Measurements from ENCODE around the gene BHLHE40.

The BHLHE40 gene

GRCh38 chr3:5030152-5030551 lies 50.9 kb downstream of the BHLHE40 start:
- TF ChIP-seq ZNF610 (tag by site-specific recombination; IDR thresholded peaks at IDR 0.05; ENCODE audit: borderline replicate concordance), result no peak
- no peak for TF ChIP-seq ZNF19 (tag by site-specific recombination; IDR thresholded peaks at IDR 0.05; ENCODE audit: low read depth)
- no peak for TF ChIP-seq ZNF423 (tag by site-specific recombination; IDR thresholded peaks at IDR 0.05)
- no peak for TF ChIP-seq ZNF629 (tag by site-specific recombination; IDR thresholded peaks at IDR 0.05)
- TF ChIP-seq ZNF529 (tag by site-specific recombination; IDR thresholded peaks at IDR 0.05; ENCODE audit: insufficient replicate concordance), result no peak
- no peak for TF ChIP-seq KLF9 (tag by site-specific recombination; IDR thresholded peaks at IDR 0.05; ENCODE audit: low read depth)
- TF ChIP-seq ZNF302 (tag by site-specific recombination; IDR thresholded peaks at IDR 0.05; ENCODE audit: low read depth), result no peak
- TF ChIP-seq GLI2 (tag by site-specific recombination; IDR thresholded peaks at IDR 0.05; ENCODE audit: borderline replicate concordance, low read depth), result no peak
- no peak for TF ChIP-seq ZNF398 (tag by site-specific recombination; IDR thresholded peaks at IDR 0.05)
- no peak for TF ChIP-seq ZNF558 (tag by site-specific recombination; IDR thresholded peaks at IDR 0.05)
- TF ChIP-seq ZNF785 (tag by site-specific recombination; IDR thresholded peaks at IDR 0.05), result no peak
- TF ChIP-seq ZNF555 (tag by site-specific recombination; conservative IDR thresholded peaks at IDR 0.05), result no peak
- TF ChIP-seq ZNF692 (tag by site-specific recombination; IDR thresholded peaks at IDR 0.05), result no peak
- no peak for TF ChIP-seq ZNF660 (tag by site-specific recombination; IDR thresholded peaks at IDR 0.05)
- no peak for TF ChIP-seq ZNF76 (tag by site-specific recombination; IDR thresholded peaks at IDR 0.05; ENCODE audit: borderline replicate concordance, low read depth)
- no peak overlapping the region for H3K27ac ChIP-seq (ENCODE audit: extremely low read depth, low read depth, low read length)
- H3K9me3 ChIP-seq (ENCODE audit: control insufficient read depth, insufficient read depth, low read depth, low read length), result no peaks in the 10 kb centered on the region
- peaks cover 2% of the 10 kb centered on the region; the same call in 1 of the 2 replicates for H3K4me1 ChIP-seq (ENCODE audit: control insufficient read depth, insufficient read depth, low read length)
- no peaks in the 10 kb centered on the region for H3K36me3 ChIP-seq (ENCODE audit: control insufficient read depth in 2 of 2, insufficient read depth in 1 of 2, low read length in 2 of 2)
- H3K4me3 ChIP-seq (ENCODE audit: low read depth, low read length), result no peak overlapping the region
- POLR2A ChIA-PET, result interaction anchor here (1.4 kb wide), 1 partner anchor 51 kb away, joined by 3 read pairs; the partner anchor contains the start of gene BHLHE40
- CTCF ChIA-PET, result interaction anchor here (0.6 to 2.0 kb wide), 4 partner anchors 50 to 319 kb away, joined by 3 to 8 read pairs (median 4); no protein-coding TSS in a partner anchor

- Histone ChIP-seq H3K36me3 (ENCODE audit: control insufficient read depth in 2 of 2, insufficient read depth in 1 of 2, low read length in 2 of 2) (no peaks in the 10 kb centered on the region), H3K4me1 (ENCODE audit: control insufficient read depth, insufficient read depth, low read length) (0 out of 2 replicates have a peak, but pooled peaks cover 2% of the 10 kb centered on the region)
- POLR2A ChIA-PET, result interaction anchor here (1.0 to 1.3 kb wide), 3 partner anchors 16 to 53 kb away, joined by 3 read pairs; no protein-coding TSS in a partner anchor
These were observed 53.6 kb downstream of the BHLHE40 start for GRCh38 chr3:5032844-5033243.

More at GRCh38 chr3:5032844-5033243, 53.6 kb downstream of the BHLHE40 start:
- Histone ChIP-seq H3K9me3 (ENCODE audit: control insufficient read depth, insufficient read depth, low read depth, low read length) (no peaks in the 10 kb centered on the region), H3K27ac (ENCODE audit: extremely low read depth, low read depth, low read length) (no peak overlapping the region), H3K4me3 (ENCODE audit: low read depth, low read length) (no peak overlapping the region)
- TF ChIP-seq OSR2 (tag by site-specific recombination; IDR thresholded peaks at IDR 0.05) (peak; percentile 85), ZBTB26 (tag by site-specific recombination; optimal IDR thresholded peaks at IDR 0.05) (no peak), SP7 (tag by site-specific recombination; IDR thresholded peaks at IDR 0.05) (peak; percentile 40), ZNF292 (tag by site-specific recombination; IDR thresholded peaks at IDR 0.05; ENCODE audit: borderline replicate concordance, low read depth) (no peak), MZF1 (tag by site-specific recombination; IDR thresholded peaks at IDR 0.05; ENCODE audit: borderline replicate concordance) (no peak), SP2 (tag by site-specific recombination; IDR thresholded peaks at IDR 0.05) (no peak), ZFP41 (tag by site-specific recombination; IDR thresholded peaks at IDR 0.05; ENCODE audit: borderline replicate concordance) (no peak), ZNF639 (tag by site-specific recombination; IDR thresholded peaks at IDR 0.05) (no peak), ZNF350 (tag by site-specific recombination; IDR thresholded peaks at IDR 0.05) (no peak), ZNF335 (tag by site-specific recombination; conservative IDR thresholded peaks at IDR 0.05) (no peak), ZNF610 (tag by site-specific recombination; IDR thresholded peaks at IDR 0.05; ENCODE audit: borderline replicate concordance) (no peak), ZNF169 (tag by site-specific recombination; IDR thresholded peaks at IDR 0.05) (no peak), TCF7L2 (IDR thresholded peaks at IDR 0.05; ENCODE audit: borderline replicate concordance, low read depth, low read length) (peak; percentile 50; the same call in 1 of the 2 replicates), ZNF692 (tag by site-specific recombination; IDR thresholded peaks at IDR 0.05) (0 out of 2 replicates have a peak, but pooled peaks have one; percentile 40), ZNF843 (tag by site-specific recombination; IDR thresholded peaks at IDR 0.05) (0 out of 2 replicates have a peak, but pooled peaks have one; percentile 15)
- CTCF ChIA-PET, result interaction anchor here (0.7 to 1.3 kb wide), 2 partner anchors 9 to 25 kb away, joined by 3 to 4 read pairs; no protein-coding TSS in a partner anchor

Measured in HEK293 (cell line).